ENCODE measurements around the gene ACACA.

Gene ACACA

GRCh38 chr17:37286430-37286829 is 120.2 kb downstream of the ACACA start:
- no peak for DNase-seq

DNA sequence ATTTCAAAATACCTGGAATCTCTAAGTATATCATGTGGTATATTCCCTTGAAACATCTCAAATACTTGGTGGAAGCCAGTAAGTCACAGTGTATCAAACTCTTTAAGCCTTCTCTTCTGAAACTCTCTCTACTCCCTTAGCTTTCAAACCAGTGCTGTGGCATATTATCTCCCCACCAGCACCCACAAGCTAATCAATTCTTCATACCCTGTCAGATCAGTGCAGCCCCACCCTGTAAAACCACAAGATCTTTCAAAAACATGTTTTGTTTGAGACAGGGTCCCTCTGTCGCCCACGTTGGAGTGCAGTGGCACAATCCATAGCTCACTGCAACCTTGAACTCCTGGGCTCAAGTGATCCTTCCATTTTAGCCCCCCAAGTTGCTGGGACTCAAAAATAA is 122.4 kb downstream of the ACACA start:
- DNase-seq, result no peak

GRCh38 chr17:37283414-37283961 is 123.1 kb downstream of the ACACA start:
- no peak for DNase-seq

DNA sequence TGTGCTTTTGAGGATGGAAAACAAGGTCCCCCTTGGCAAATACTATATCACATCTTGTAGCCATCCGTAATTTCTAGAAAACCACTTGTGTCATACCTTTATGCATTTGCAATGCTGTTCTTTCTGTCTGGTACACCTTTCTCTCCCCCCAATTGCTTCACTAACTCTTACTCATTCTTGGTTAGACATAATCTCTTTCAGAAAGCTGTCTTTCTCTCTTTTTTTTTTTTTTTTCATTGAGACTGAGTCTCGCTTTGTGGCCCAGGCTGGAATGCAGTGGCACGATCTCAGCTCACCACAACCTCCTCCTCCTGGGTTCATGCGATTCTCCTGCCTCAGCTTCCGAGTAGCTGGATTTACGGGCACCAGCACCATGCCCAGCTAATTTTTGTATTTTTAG is 125.8 kb downstream of the ACACA start:
- DNase-seq, result no peak

GRCh38 chr17:37278247-37278894 is 128.3 kb downstream of the ACACA start:
- no peak for DNase-seq

GRCh38 chr17:37276475-37276874 is 130.2 kb downstream of the ACACA start:
- no peak for DNase-seq

DNA sequence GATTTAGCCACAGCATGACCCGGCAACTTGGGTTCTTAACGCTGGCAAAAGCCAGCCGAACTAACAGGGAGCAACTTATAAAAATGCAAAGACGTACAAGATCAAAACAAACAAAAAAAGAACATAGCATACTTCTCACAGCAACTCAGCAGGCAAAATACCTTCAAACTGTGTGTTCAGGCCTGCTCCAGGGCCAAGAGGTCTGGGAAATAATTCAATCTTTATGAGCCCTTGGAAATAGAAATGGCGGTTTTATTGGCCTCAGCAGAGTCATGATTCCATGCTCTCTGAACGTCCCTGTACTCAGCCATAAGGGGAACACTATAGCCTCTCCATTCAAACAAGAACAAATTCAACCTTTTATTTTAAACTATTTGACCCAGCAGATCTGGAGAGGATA is 132.2 kb downstream of the ACACA start:
- DNase-seq, result no peak

- no peak for DNase-seq
Observed at GRCh38 chr17:37273409-37274051, 133.1 kb downstream of the ACACA start.

DNA sequence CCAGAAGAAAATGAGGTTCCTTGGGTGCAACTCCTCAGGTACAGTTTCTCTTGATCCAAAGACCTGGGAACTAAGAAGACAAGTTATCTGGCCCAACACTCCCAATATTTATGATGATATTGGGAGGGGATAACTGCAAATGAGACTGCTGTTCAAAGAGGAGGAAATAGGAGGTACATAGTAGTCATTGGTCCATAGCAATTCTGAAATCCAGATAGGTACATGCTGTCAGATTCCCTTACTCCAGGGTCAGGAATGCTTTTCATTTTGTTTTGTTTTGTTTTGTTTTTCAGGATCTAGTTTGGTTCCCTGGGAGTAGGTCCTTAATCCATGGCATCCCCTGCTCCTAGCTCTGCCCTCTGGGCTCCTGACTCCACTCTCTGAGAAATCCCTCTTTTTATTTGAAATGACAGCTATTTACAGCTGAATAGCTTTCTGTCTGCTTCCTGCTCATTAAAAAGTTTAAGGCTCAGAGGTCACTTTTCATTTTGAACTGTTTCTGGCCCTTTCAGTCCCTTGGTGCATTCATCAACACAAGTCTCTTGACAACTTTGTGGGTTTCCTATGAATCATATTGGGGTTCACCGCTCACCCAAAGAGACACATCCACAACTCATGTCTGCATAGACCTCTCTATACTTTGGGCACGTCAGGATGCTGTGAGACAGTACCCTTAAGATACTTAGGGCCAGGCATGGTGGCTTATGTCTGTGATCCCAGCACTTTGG is 141.0 kb downstream of the ACACA start:
- DNase-seq, result no peak

GRCh38 chr17:37261286-37261685 is 145.3 kb downstream of the ACACA start:
- DNase-seq, result no peak

DNA sequence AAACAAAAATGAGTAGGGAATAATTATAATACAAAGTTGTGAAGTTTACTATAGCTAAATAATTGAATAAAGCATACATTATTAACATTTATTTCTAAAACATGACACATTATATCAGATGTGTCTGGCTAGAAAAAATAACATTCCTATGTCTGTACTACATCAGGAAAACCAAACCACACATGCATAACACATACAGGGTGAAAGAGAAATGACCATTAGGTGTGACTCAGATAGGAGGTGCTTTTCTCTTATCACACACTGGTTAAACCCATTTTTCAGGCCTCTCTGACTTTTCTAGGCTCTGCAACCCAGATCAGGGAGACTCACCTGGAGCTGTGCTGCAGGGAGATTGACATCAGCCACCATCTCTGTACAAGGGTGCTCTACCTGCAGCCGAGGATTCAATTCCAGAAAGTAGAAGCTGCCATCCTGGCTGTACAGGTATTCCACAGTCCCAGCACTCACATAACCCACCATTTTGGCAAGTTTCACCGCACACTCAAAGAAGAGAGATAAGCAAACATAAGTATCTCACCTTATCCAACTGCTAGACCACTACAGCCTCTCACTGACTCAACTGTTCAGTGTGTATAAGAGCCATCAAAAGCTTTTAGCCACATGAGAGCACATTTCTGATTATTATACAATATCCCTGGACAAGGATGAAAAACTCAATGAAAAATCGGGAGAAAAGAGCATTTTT is 147.5 kb downstream of the ACACA start:
- DNase-seq, result no peak

DNA sequence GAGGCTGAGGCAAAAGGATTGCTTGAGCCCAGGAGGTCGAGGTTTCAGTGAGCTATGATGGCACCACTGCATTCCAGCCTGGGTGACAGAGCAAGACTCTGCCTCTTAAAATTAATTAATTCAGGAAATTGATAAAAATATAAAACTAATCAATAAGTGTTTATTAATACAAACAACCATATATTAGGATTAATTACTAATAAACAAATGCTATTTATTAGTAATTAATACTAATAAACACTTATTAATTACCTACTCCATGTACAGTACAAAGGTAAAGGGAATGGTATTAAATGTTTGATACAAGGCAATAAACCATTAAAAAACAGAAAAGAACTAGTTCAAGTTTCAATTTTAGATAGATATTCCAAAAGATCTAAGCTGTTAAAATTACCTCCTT is 150.0 kb downstream of the ACACA start:
- no peak for DNase-seq

- no peak for DNase-seq
Observed at GRCh38 chr17:37255432-37255831, 151.2 kb downstream of the ACACA start.

GRCh38 chr17:37247825-37248224 is 158.8 kb downstream of the ACACA start:
- DNase-seq, result no peak

DNA sequence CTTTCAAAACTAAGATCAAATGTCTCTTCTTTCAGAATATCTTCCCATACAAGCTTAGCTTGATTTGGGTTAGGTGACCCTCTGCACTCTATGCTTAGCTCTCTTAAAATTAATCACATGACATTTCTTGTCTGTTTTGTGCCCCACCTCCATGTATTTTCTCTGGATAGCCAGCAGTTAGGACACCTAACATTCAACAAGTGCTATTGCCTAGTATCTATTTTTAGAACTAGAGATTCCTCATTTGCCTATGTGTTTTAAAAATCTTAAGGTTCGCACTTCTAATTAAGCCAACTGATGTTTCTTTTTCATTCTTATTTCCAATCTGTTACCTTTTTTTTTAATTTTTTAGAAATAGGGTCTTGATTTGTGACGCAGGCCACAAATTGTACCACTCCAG is 160.6 kb downstream of the ACACA start:
- no peak for DNase-seq

DNA sequence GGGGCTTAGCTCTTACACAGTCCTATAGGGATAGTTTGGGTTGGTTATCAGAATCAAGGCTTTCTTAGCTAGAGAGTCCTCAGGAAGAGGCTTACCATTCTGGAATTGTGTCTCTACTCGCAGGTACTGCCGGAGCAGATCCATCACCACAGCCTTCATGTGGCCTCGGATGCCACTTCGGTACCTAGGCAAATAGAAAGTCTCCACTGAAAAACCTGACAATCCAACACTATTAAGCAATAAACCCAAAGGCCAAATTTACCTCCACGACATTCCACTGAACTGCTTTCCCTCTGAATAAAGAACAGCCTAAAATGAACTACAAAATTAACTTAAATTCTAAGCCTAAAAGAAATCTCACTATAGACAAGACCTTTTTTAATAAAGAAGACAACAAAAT is 166.3 kb downstream of the ACACA start:
- no peak for DNase-seq

DNA sequence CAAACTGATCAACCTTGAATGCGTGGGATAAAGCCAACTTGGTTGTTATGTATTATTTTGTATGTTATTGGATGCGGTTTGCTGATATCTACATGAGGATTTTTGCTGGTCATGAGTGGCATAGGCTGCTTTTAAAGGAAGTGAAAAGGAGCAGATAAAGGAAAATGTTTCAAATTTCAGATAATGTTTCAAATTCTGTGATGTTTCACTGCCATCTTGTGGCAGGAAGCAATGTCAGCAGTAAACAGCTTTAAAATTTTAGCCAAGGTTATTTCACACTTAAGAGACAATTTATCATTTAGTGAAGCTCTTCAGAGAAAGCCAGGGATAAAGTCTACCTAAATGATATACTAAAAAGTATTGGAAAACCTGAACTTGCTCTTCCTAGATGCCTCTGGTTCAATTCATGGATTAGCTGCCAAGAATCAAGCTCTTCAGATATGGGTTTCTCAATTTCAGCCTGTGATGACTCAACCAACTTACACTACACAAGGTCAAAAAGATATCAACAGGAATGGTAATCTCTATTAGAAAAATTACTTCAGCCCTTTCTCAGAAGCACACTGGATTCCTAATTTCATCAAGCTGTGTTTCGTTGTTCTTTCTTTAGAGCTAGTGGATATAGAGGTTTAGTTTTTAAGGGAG is 166.8 kb downstream of the ACACA start:
- no peak for DNase-seq

DNA sequence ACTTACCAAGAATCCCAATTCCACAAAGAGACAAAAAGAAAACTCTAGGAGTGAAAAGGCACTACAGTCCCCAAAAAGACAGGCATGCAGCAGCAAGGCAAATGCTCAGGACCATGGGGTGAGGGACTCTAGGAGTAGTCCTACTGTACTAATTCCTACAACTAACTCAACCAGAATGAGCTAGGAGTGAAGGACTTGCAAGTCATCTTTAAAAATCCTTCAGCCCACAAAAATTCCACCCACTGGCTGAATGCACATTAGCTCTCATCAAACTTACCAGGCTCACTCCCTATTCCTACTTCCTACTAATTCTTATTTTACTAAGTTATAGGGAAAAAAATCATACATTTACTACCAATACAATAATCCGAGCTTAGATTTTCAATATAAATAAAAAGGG is 172.5 kb downstream of the ACACA start:
- no peak for DNase-seq

DNA sequence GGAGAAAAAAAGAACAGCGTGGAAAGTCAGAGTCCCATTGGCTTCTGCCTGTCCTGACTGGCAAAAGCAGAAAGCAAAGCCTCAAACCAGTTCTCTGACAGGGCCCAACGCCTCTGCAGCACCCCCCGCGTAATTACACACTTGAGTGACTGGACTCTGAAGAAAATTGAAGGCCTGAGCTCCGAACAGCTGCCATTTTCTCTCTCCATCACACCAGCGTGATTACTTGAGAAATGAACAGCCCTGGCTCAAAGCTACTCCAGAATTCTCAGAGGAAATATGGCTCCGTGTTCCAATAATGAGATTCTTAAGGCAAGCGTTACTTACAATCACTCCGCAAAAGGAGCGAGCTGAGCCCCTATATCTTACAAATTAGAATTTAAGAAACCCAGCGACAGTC is 173.6 kb downstream of the ACACA start:
- DNase-seq, result no peak

DNA sequence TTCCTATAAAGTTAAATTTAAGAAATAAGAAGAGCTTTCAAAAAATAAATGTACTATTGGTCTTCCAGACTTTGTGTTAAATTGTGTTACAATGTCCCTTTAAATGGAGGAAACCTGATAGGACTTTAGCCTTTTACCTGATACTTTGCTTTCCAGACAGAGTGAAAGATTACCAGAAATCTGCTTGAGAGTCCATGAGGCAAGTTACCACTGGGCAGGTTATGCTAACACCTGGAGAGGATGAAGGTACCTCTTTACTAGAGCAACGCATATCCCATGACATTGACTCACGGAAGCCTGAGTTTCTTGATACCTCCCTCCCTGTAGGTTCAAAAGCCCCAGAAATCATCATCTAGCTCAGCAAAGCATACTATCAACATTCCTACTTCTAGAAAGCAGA is 174.7 kb downstream of the ACACA start:
- DNase-seq, result no peak

GRCh38 chr17:37230633-37231032 is 176.0 kb downstream of the ACACA start:
- no peak for DNase-seq

DNA sequence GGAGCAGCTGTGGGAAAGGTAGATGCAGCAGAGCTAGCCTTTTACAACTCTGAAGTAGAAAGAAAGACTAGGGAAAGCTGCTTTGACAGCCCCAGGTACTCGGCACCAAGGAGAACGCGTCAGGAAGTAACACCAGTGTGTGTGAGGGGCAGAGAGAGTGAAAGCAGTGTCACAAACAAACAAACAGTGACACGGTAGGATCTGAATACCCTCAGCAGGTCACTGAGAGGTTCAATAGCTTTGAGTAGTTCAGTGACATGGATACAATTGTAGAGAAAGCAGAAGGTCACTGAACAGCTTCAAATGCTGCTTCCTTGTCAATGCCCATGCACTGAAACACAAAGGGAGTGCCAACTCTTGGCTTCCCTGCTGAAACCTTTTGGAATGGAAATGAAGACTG is 181.2 kb downstream of the ACACA start:
- DNase-seq, result no peak

- no peak for DNase-seq
Observed at GRCh38 chr17:37221865-37222264, 184.8 kb downstream of the ACACA start.
